ENCODE measurements around the gene ARHGEF7. TPM values are rescaled to one million over a fixed set of nuclear protein-coding genes. Genes with fewer than 3 reads are reported as not detected.
"Not testable (repeated sequence)": the region's sequence is repeated elsewhere in the genome, so short reads cannot be mapped to it uniquely, and the experiment has no call there.

The ARHGEF7 gene, protein sequence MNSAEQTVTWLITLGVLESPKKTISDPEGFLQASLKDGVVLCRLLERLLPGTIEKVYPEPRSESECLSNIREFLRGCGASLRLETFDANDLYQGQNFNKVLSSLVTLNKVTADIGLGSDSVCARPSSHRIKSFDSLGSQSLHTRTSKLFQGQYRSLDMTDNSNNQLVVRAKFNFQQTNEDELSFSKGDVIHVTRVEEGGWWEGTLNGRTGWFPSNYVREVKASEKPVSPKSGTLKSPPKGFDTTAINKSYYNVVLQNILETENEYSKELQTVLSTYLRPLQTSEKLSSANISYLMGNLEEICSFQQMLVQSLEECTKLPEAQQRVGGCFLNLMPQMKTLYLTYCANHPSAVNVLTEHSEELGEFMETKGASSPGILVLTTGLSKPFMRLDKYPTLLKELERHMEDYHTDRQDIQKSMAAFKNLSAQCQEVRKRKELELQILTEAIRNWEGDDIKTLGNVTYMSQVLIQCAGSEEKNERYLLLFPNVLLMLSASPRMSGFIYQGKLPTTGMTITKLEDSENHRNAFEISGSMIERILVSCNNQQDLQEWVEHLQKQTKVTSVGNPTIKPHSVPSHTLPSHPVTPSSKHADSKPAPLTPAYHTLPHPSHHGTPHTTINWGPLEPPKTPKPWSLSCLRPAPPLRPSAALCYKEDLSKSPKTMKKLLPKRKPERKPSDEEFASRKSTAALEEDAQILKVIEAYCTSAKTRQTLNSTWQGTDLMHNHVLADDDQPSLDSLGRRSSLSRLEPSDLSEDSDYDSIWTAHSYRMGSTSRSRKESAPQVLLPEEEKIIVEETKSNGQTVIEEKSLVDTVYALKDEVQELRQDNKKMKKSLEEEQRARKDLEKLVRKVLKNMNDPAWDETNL
- total RNA-seq, result 181 TPM

DNA sequence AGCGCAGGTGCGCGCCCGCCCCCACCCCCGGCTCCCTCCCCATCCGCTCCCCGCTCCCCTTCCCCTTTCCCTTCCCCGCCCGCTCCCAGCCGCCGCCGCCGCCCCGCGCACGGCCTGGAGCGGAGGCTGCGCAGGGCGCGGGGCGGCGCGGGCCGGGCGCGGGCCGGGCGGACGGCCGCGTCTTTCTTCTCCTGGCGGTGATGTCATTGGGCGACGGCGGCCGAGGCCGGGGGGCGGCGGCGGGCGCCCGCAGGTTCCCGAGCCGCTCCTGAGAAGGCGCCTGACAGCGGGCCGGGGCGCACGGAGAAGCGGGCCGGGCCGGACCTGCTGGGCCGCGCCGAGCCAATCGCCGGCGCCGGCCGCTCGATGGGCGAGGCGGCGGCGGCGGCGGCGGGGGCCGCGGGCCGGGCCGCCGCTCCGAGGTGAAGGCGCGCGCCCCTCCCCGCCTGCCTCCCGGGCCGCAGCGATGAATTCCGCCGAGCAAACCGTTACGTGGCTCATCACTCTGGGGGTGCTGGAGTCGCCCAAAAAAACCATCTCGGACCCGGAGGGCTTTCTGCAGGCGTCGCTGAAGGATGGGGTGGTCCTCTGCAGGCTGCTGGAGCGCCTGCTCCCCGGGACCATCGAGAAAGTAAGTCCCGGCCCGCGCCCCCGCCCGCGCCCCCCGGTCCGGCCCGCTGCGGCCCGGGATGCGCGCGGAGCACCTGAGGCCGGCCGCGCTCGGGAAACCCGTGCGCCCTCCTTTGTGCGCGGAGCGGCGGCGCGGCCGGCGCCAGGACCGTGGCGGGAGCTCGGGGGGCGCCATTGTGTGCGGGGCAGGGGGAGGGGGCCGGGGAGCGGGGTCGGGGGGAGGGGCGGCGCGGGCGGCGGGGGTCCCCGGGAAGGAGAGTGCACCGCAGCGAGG lies at the start of gene ARHGEF7:
Gene ARHGEF7 (plus strand): TSS at position 250 of the 904 bp plus-strand sequence. CDS start 217 bp downstream, at position 467.
- peak; percentile 57 for DNase-seq

DNA sequence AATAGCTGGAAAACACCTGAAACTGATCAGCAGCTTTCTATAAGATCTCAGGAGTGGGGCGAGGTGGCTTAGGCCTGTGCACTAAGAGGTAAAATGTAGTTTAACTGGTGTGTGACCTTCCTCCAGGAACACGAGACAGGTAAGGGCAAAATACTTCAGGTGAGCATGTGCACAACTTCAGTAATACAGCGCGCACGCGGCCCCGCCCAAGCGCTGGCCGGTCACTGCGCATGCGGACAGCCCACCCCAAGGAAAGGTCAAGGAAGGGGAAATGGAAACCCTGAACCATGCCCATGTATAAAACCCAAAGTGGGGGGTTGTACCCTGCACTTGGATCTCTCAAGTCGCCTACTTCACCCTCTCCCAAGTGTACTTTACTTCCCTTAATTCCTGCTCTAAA lies 49.4 kb upstream of the ARHGEF7 start:
- no peak for DNase-seq

DNA sequence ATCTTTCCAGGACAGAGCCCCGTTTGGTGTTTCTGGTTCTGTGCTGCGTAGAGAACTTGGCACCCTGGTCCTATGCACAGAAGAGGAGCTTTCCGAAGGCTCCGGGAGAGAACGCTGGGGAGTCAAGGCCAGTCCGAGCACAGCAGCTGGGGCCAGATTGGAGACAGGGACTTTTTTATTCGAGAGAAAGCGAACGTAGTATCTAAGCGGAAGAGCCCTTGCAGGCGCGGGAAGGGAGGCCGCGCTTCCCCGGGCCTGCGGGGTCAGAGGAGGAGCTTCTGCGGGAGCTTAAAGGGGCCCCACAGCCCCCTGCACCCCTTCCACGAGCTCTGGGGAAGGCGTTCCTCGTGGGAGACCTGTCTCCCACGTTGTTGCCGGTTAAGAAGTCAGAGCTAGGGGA lies 48.6 kb upstream of the ARHGEF7 start:
- peak; percentile 46 for DNase-seq

DNA sequence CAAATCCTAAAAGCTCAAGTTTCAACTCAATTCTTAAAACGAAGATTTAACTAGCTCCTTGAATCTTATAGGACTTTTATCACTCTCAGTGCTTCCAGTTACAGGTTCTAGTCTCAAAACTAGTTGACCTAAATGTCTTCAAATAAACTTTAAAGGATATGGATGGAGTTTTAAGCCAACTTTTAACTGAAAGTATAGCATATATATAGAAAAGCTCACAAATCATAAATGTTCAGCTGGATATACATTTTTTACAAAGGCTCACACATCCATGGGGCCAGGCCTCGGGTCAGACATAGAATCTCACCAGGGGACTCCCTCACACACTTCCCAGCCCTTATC lies 47.1 kb upstream of the ARHGEF7 start:
- DNase-seq, result no peak

DNA sequence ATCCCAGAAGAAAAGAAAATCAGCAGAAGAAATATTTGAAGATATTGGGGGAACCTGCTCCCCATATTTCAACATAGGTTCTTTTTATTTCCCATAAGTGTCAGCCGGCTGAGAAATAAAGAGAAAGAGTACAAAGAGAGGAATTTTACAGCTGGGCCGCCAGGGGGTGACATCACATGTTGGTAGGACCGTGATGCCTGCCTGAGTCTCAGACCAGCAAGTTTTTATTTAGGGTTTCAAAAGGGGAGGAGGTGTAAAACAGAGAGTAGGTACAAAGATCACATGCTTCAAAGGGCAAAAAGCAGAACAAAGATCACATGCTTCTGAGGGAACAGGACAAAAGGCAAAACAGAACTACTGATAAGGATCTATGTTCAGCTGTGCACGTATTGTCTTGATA lies 44.0 kb upstream of the ARHGEF7 start:
- DNase-seq, result not testable (repeated sequence)

DNA sequence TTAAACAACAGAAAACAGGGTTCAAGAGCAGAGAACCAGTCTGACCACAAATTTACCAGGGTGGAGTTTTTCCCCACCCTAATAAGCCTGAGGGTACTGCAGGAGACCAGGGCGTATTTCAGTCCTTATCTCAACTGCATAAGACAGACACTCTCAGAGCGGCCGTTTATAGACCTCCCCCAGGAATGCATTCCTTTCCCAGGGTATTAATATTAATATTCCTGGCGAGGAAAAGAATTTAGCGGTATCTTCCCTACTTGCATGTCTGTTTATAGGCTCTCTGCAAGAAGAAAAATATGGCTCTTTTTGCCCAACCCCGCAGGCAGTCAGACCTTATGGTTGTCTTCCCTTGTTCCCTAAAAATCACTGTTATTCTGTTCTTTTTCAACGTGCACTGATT lies 43.6 kb upstream of the ARHGEF7 start:
- DNase-seq, result not testable (repeated sequence)

DNA sequence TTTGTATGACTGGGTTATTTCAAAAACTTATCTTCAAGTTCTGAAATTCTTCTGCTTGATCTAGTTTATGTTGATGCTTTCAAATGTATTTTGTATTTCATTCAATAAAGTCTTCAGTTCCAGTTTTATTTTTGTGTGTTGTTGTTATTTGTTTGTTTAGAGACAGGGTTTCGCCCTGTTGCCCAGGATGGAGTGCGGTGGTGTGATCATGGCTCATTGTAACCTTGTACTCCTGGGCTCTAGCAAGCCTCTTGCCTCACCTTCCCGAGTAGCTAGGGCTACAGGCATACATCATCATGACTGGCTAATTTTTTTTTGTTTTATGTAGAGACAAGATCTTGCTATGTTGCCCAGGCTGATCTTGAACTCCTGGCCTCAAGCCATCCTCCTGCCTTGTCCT lies 40.3 kb upstream of the ARHGEF7 start:
- no peak for DNase-seq

DNA sequence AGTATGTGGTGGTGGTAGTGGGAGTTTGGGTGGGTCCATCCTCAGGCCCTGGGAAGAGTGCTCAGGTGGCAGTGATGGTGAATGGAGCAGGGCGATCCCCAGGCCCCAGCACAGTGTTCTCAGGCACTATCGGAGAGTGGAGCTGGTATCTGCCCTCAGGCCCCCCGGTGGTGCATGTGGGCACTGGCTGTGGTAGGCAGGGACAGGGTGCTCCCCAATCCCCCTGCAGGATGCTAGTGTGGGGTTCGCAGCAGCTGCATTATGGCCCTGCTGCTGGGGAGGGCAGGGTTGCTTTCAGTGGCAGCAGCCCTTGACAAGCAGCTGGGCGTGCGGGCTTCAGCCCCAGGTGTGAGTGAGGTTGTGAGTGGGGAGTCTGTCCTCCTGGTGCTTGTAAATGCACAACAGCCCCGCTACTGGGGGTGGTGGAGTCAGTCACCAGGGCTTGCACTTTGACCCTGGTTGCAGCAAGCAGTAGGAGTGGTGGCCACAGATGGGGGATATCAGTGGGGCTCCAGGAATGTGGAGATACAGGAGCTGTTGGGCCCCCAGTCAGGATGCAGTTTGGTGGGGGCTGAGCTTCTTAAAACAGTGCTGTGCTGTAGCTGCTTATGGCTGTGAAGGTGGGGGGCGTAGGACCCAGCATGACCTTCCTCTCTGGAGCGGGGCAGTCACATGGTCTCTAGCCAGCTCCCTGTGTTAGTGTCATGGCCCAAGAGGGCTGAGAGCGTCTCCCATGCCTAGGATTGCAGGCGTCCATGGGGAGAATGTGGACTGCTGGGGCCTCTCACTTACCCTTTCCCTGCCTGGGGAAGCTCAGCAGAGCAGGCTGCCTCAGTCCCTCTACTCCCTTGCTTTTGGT lies 38.7 kb upstream of the ARHGEF7 start:
- no peak for DNase-seq

DNA sequence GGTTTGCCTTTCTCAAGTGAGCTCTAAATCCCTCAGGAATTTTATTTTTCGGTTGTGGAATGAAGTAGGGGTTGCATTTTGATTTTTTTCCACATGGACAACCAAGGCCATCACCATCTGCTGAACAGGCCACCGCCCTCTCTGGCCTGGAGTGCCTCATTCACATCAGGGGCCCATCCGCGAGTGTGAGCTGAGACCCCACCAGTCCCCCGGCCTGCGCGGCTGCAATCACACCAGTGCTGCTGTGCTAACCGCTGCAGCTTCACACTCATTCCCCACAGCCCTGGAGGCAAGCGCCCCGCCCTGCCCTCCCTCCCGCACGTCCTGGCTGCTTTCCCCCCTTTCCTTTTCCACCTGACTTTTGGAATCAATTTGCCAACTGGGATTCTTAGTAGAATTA lies 35.7 kb upstream of the ARHGEF7 start:
- no peak for DNase-seq

DNA sequence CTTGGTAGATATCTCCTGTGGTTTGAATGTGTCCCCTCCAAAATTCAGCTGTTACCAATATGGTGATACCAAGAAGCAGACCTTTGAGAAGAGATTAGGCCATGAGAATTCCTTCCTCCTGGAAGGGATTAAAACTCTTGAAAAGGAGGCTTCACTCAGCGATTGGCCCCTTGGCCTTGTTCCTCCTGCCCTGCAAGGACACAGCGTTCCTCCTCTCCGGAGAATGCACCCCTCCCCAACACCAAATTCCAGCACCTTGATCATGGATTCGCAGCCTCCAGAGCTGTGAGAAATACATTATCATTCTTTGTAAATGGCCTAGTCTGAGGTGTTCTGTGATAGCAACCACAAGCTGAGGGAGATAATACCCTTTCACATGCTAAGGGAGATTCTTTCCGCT lies 34.5 kb upstream of the ARHGEF7 start:
- DNase-seq, result no peak

DNA sequence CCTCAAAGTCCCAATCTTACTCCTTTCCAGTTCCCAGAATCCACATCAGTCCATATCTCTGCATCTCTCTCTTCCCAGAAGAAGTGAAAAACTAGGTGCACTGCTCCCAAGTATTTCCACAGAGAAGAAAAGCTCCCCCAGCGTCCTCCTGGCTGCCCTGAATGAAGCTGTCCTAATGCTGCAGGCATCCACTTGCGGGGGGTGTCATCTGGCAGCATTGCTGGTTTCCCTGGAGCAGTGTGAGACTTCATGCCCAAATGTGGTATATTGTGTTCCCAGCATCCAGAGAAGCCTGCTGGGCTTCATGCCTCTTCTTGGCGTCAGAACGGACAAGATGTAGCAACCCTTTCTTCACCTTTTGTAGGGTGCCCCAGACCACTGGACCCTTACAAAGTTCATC lies 32.9 kb upstream of the ARHGEF7 start:
- DNase-seq, result no peak

DNA sequence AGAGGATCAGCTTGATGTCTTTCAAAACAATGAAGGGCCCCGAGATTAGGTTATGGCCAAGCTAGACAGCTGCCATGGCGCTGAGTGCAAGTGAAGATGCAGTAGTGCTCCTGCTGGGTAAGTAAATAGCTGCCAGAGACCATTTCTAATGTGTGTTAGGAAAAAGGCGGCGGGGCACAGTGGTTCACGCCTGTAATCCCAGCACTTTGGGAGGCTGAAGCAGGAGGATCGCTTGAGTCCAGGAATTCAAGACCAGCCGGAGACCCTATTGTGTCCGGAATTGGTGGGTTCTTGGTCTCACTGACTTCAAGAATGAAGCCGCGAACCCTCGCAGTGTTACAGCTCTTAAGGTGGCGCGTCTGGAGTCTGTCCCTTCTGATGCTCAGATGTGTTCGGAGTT lies 32.3 kb upstream of the ARHGEF7 start:
- not testable (repeated sequence) for DNase-seq

DNA sequence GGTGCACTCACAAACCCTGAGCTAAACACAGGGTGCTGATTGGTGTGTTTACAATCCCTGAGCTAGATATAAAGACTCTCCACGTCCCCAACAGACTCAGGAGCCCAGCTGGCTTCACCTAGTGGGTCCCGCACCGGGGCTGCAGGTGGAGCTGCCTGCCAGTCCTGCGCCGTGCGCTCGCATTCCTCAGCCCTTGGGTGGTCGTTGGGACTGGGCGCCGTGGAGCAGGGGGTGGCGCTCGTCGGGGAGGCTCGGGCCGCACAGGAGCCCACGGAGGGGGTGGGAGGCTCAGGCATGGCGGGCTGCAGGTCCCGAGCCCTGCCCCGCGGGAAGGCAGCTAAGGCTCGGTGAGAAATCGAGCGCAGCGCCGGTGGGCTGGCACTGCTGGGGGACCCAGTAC lies 31.4 kb upstream of the ARHGEF7 start:
- not testable (repeated sequence) for DNase-seq

DNA sequence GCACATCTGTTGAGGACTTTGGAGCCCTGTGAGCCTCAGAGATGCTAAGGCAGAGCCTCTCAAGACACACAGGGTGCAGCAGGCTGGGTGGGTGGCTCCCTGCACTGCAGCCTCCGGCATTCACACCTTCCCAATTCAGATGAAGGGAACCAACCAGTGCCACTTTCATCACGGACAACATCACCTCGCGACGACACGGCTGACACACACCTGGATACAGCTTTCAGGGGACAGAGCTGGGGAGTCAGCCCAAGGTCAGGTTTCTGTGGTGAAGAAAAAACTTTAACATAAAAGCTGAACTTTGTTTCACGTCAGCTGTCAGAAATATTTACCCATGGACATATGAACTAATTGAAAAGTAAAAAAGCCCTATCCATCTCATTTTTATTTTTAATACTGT lies 24.9 kb upstream of the ARHGEF7 start:
- DNase-seq, result no peak

DNA sequence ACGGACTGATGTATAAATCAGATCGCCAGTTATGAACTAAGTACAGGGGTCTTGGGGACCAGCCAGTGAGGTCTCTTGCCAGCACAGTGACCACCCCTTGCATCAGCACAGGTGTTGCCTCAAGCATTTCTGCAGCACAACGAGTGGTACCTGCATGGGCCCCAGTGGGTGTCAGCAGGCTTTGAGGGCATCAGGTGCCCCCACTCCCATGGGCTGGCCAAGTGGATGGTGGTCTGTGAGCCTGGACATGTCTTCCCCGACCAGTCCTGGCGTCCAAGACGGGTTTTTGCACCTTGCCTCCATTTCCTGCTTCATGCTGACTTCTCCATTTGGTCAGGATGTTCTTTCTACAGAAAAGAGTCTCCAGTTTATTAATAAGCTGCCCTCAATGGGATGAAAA lies 22.4 kb upstream of the ARHGEF7 start:
- no peak for DNase-seq

DNA sequence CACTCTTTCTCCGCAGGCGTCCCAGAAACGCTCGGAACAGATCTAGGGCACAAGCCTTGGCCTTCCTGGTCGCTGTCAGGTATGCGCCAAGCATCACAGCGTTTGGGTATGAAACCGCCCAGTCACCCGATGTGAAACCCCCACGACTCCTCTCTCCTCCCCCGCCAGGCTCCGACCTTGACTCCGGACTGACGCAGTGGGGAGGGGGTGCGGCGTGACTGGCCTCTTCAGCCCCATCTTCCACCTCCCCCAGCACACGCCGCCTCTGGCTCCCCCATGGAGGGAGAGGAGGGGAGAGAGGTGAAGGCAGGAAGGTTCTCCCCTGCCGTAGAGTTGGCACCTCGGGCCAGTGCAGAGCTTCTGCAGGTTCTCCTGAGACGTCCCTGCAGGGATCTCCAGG lies 22.0 kb upstream of the ARHGEF7 start:
- no peak for DNase-seq

DNA sequence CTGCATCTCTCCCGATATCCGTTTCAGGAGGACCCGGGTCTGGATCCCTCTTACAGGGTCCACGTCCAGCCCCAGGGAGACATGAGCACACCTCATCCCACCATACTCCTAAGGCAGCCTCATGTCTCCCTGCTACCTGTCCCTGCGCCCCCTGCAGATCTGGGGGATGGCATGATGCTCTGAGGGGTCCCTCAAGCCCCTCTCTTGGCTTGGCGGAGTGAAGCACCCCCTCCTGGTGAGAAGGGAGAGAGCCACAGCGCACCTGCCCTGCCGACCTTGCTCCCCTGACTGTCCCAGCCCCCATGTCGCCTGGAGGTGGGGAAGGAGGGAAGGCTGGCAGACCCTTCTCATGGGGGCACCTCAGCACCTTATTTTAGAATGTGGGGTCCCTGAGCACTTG lies 21.5 kb upstream of the ARHGEF7 start:
- DNase-seq, result no peak

DNA sequence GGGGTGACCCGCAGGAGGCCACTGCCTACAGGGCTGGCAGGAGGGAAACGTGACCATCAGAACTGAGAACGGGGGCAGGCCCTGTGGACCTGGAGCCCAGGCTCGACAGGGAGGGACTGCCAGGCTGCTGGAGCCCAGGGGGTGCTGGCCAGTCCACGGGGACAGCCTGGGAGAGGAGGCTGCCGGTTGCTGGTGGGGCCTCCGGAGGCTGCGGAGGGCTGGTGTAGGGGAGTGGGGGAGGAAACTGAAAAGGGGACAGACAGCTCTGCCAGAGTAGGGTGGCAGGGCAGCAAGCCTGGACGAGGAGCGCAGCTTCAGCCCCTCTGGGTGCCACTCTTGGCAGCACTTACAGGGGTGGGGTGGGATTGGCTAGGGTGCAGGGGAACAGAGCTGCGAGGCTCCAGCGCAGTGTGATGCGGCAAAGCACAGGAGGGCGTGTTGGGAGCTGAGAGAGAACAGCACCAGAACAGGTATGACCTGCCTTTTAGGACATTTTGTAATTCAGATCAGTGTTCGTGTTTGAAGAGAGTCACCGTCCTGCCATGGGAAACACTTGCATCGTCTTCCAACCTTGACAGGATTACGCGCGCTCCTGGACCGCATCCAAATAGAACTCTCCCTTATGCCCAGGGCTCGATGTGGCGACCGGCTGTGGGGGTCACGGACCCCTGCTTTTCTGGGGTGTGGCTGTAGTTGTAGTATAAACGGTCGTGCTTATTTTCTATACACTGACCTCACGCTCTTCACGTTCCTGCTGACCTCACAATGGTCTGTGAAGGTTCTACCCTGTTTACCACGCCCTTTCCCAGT lies 19.9 kb upstream of the ARHGEF7 start:
- DNase-seq, result no peak

DNA sequence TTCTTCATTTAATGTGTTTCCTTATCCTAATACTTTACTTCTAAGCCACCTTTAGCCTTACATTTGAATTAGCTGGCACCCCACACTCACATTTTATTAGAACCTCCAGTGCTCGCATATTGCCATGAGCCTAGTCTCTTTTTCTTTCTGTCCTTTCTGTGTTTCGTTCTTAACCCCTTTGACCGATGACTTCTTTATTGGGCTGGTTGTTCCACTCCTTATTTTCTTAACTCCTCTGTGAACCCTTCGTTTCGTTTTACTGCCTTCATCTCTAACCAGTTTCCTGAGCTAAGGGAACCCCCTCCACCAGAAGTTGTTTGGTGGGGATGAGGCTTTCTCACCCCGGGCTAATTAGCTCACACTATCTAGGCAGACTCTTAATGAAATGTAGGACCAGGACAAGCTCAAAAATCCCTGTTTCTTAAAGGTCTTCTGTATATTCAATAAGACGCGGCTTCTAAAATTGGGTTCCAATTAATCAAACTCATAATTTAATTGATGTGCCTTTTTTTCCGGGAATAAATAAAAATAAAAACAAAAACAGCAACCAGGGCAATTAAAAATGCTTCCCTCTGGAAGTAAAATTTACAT lies 19.1 kb upstream of the ARHGEF7 start:
- no peak for DNase-seq

DNA sequence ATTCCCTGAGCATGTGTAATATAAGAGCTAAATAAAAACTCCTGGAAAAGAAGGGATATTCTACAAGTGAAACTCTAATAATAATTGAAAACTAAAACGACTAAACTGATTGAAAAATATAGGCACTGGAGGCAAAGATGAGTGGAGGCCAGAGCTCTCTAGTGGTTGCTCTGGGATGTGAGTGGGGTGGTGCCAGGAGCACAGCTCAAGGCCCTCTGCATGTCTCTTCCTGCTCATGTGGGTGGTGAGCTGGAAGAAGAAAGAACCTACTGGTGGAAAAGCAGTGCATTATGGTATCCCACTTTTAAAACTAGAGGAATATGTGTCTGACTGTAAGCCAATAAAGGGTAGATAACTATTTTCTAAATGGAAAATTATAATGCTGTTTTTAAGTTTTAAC lies 15.8 kb upstream of the ARHGEF7 start:
- DNase-seq, result no peak
